H1 (cell line): ENCODE measurements around the gene RFTN2. TPM values are rescaled to one million over a fixed set of nuclear protein-coding genes. Genes with fewer than 3 reads are reported as not detected.

ENCODE experiments used
- CTCF ChIA-PET: fragments of 300-600 bp; sonication (Branson Sonifier 250); formaldehyde crosslinking; loops from one replicate; lab custom pipeline; 2021; ENCODE audit not compliant: partially characterized antibody; lab: Charles Lee
- POLR2A ChIA-PET: fragments of 300-600 bp; sonication (Branson Sonifier 250); formaldehyde crosslinking; loops from one replicate; lab custom pipeline; 2021; ENCODE audit warnings: inconsistent platforms; ENCODE audit not compliant: partially characterized antibody; lab: Charles Lee
- DNase-seq, 2 experiments: peaks; one replicate each; pipeline versions ENCODE4 v3.0.0 to v3.0.0-alpha.2; 2010 to 2022; ENCODE audit warnings: low spot score in 2 of 2, low read depth in 1 of 2, mixed read lengths in 1 of 2
- FAIRE-seq: peaks from 2 replicates; lab custom pipeline; 2011; peaks lifted over from hg19 to GRCh38; lab: Jason Lieb, UNC
- H2AFZ ChIP-seq: 2 replicates; pipeline ENCODE4 v1.8.1; 2012; ENCODE audit warnings: low read length, inconsistent platforms
- H2AK5ac ChIP-seq: 2 replicates; pipeline ENCODE4 v1.6.1; 2013; ENCODE audit warnings: low read depth, low read length
- H2BK120ac ChIP-seq: replicated peaks from 2 replicates; pipeline ENCODE3; 2013; ENCODE audit warnings: low read depth, low read length, inconsistent platforms
- H2BK12ac ChIP-seq: 2 replicates; pipeline ENCODE4 v1.6.1; 2013; ENCODE audit warnings: low read depth, low read length
- H2BK15ac ChIP-seq: 2 replicates; pipeline ENCODE4 v1.6.1; 2013; ENCODE audit warnings: low read length
- H2BK20ac ChIP-seq: 2 replicates; pipeline ENCODE4 v1.6.1; 2013; ENCODE audit warnings: low read length
- H2BK5ac ChIP-seq: 2 replicates; pipeline ENCODE4 v1.6.1; 2013; ENCODE audit warnings: low read depth, low read length
- H3K14ac ChIP-seq: 2 replicates; pipeline ENCODE4 v1.6.1; 2013; ENCODE audit warnings: inconsistent platforms; ENCODE audit not compliant: insufficient read length
- H3K18ac ChIP-seq: 2 replicates; pipeline ENCODE4 v1.6.1; 2013; ENCODE audit warnings: low read length; ENCODE audit errors: extremely low read depth
- H3K23ac ChIP-seq: 2 replicates; pipeline ENCODE4 v1.6.1; 2013; ENCODE audit warnings: inconsistent platforms; ENCODE audit not compliant: insufficient read length
- H3K23me2 ChIP-seq: 2 replicates; pipeline ENCODE4 v1.6.1; 2013; ENCODE audit warnings: low read depth, low read length
- H3K27ac ChIP-seq: 2 replicates; pipeline ENCODE4 v1.6.1; 2011; ENCODE audit warnings: low read depth, low read length, inconsistent platforms
- H3K27me3 ChIP-seq, 4 experiments: replicated peaks in 1 of 4; 1 replicate in 1 of 4; 2 replicates in 3 of 4; pipeline versions ENCODE4 v1.6.1 to v1.8.1; 2011 to 2013; ENCODE audit warnings: low read length in 3 of 4, mild to moderate bottlenecking in 3 of 4, inconsistent platforms in 2 of 4, mixed read lengths in 2 of 4, moderate library complexity in 1 of 4; ENCODE audit not compliant: control insufficient read depth in 3 of 4, insufficient read depth in 3 of 4; ENCODE audit errors: extremely low read depth in 1 of 4
- H3K36me3 ChIP-seq, 4 experiments: 2 replicates each; pipeline versions ENCODE4 v1.6.1 to v1.8.1; 2011 to 2013; ENCODE audit warnings: mild to moderate bottlenecking in 4 of 4, low read length in 3 of 4, moderate library complexity in 2 of 4, control low read depth in 1 of 4, inconsistent platforms in 1 of 4; ENCODE audit not compliant: insufficient read depth in 4 of 4, control insufficient read depth in 2 of 4
- H3K4ac ChIP-seq: replicated peaks from 2 replicates; pipeline ENCODE3; 2013; ENCODE audit warnings: low read length, low read depth, mixed read lengths, inconsistent platforms; ENCODE audit not compliant: insufficient read length
- H3K4me1 ChIP-seq, 4 experiments: replicated peaks in 1 of 4; 1 replicate in 1 of 4; 2 replicates in 3 of 4; pipeline versions ENCODE4 v1.6.1 to v1.8.1; 2011 to 2013; ENCODE audit warnings: low read length in 3 of 4, inconsistent platforms in 2 of 4, mixed read lengths in 1 of 4; ENCODE audit not compliant: insufficient read depth in 4 of 4, control insufficient read depth in 3 of 4
- H3K4me2 ChIP-seq, 2 experiments: 2 replicates each; pipeline versions ENCODE4 v1.6.1 to v1.8.1; 2011 to 2013; ENCODE audit warnings: low read depth in 2 of 2, low read length in 2 of 2, control low read depth in 1 of 2, inconsistent platforms in 1 of 2, mild to moderate bottlenecking in 1 of 2; ENCODE audit not compliant: insufficient read depth in 1 of 2
- H3K4me3 ChIP-seq, 4 experiments: fragments of 200-600, 300-600 bp in 1 of 4; sonication (generic), shearing (Covaris generic), sonication (Bioruptor Twin) in 1 of 4; 2 replicates each; pipeline versions ENCODE4 v1.5.1 to v1.8.1; 2011 to 2016; ENCODE audit warnings: low read length in 4 of 4, low read depth in 3 of 4, control low read depth in 2 of 4, inconsistent platforms in 2 of 4, mild to moderate bottlenecking in 2 of 4, mixed read lengths in 1 of 4, moderate library complexity in 1 of 4; ENCODE audit not compliant: insufficient read depth in 2 of 4; ENCODE audit errors: extremely low read depth in 1 of 4
- H3K56ac ChIP-seq: replicated peaks from 2 replicates; pipeline ENCODE3; 2013; ENCODE audit warnings: low read depth, mild to moderate bottlenecking, mixed read lengths, low read length, inconsistent platforms; ENCODE audit not compliant: insufficient read length
- H3K79me1 ChIP-seq: 2 replicates; pipeline ENCODE4 v1.6.1; 2013; ENCODE audit warnings: low read depth, low read length, control low read depth
- H3K79me2 ChIP-seq, 2 experiments: 2 replicates each; pipeline versions ENCODE4 v1.6.1 to v1.8.1; 2012 to 2013; ENCODE audit warnings: low read length in 2 of 2, mild to moderate bottlenecking in 2 of 2, inconsistent platforms in 1 of 2; ENCODE audit not compliant: insufficient read depth in 2 of 2, control insufficient read depth in 1 of 2
- H3K9ac ChIP-seq, 4 experiments: replicated peaks in 1 of 4; 1 replicate in 1 of 4; 2 replicates in 3 of 4; pipeline versions ENCODE4 v1.6.1 to v1.8.1; 2011 to 2013; ENCODE audit warnings: low read depth in 3 of 4, low read length in 3 of 4, control low read depth in 2 of 4, mild to moderate bottlenecking in 2 of 4, moderate library complexity in 2 of 4, inconsistent platforms in 1 of 4; ENCODE audit errors: extremely low read depth in 1 of 4
- H3K9me3 ChIP-seq, 2 experiments: 2 replicates each; pipeline versions ENCODE4 v1.6.1 to v1.8.1; 2012 to 2013; ENCODE audit warnings: mild to moderate bottlenecking in 2 of 2, moderate library complexity in 2 of 2, control low read depth in 1 of 2, inconsistent platforms in 1 of 2, low read depth in 1 of 2, low read length in 1 of 2, mixed read lengths in 1 of 2; ENCODE audit not compliant: insufficient read depth in 2 of 2
- H4K20me1 ChIP-seq, 2 experiments: replicated peaks in 1 of 2; 2 replicates each; pipeline versions ENCODE3 to v1.8.1; 2011 to 2013; ENCODE audit warnings: inconsistent platforms in 2 of 2, low read length in 2 of 2, mild to moderate bottlenecking in 1 of 2; ENCODE audit not compliant: insufficient read depth in 2 of 2, control insufficient read depth in 1 of 2
- H4K5ac ChIP-seq: 2 replicates; pipeline ENCODE4 v1.6.1; 2013; ENCODE audit warnings: low read length, low read depth, mixed read lengths, inconsistent platforms; ENCODE audit not compliant: insufficient read length
- H4K8ac ChIP-seq: 2 replicates; pipeline ENCODE4 v1.8.0; 2013; ENCODE audit warnings: mild to moderate bottlenecking, moderate library complexity, low read length, inconsistent platforms; ENCODE audit not compliant: insufficient read depth; ENCODE audit errors: extremely low read depth
- H4K91ac ChIP-seq: replicated peaks from 2 replicates; pipeline ENCODE3; 2013; ENCODE audit warnings: low read length, mixed read lengths, inconsistent platforms; ENCODE audit not compliant: insufficient read length
- CBX5 ChIP-seq: fragments of 300-800, 300-1000 bp; sonication (generic); IDR thresholded peaks from 2 replicates; pipeline ENCODE4 v1.7.1; 2016; ENCODE audit warnings: antibody characterized with exemption, low read length, low read depth
- E2F6 ChIP-seq: IDR thresholded peaks from 2 replicates; pipeline ENCODE4 v1.6.1; 2012; ENCODE audit warnings: inconsistent platforms
- KDM1A ChIP-seq: fragments of 200-600, 300-600 bp; sonication (generic); IDR thresholded peaks from 2 replicates; pipeline ENCODE4 v1.7.1; 2016; ENCODE audit warnings: mild to moderate bottlenecking, low read length, borderline replicate concordance
- NANOG ChIP-seq: IDR thresholded peaks from 2 replicates; pipeline ENCODE4 v1.6.1; 2011; ENCODE audit warnings: low read length, low read depth, mild to moderate bottlenecking, inconsistent platforms; ENCODE audit not compliant: insufficient read depth, poor library complexity, severe bottlenecking
- PHF8 ChIP-seq: fragments of 200-600 bp; sonication (generic); conservative IDR thresholded peaks from 2 replicates; pipeline ENCODE4 v1.7.1; 2012; ENCODE audit warnings: low read depth, mild to moderate bottlenecking, inconsistent platforms, low read length, moderate library complexity
- RAD21 ChIP-seq, 2 experiments: IDR thresholded peaks in 1 of 2; conservative IDR thresholded peaks in 1 of 2; 2 replicates each; pipeline ENCODE4 v1.6.1; 2011; ENCODE audit warnings: low read depth in 2 of 2, low read length in 2 of 2, improper control_type of control experiment in 1 of 2, inconsistent platforms in 1 of 2, mild to moderate bottlenecking in 1 of 2, moderate library complexity in 1 of 2
- SIX5 ChIP-seq: IDR thresholded peaks from 2 replicates; pipeline ENCODE4 v1.6.1; 2011; ENCODE audit warnings: mild to moderate bottlenecking, low read depth, low read length
- SP4 ChIP-seq: IDR thresholded peaks from 2 replicates; pipeline ENCODE4 v1.6.1; 2012; ENCODE audit warnings: low read length, inconsistent platforms
- TAF7 ChIP-seq: optimal IDR thresholded peaks from 2 replicates; pipeline ENCODE3; 2011; ENCODE audit warnings: low read depth, mild to moderate bottlenecking, inconsistent platforms, low read length, moderate library complexity, borderline replicate concordance
- TCF12 ChIP-seq: IDR thresholded peaks from 2 replicates; pipeline ENCODE4 v1.6.1; 2011; ENCODE audit warnings: low read depth, mild to moderate bottlenecking, low read length
- WGBS, 2 experiments: shearing (Covaris generic) in 1 of 2; methylation state at CpG; one replicate each; pipeline versions ENCODE4 v1.1.6 to v1.1.7; 2013 to 2015; ENCODE audit warnings: low lambda C conversion rate in 2 of 2, mixed read lengths in 2 of 2, inconsistent platforms in 1 of 2, low coverage in 1 of 2, missing lambda C conversion rate in 1 of 2; ENCODE audit not compliant: insufficient replicate concordance in 2 of 2, insufficient coverage in 1 of 2, insufficient read length in 1 of 2; ENCODE audit errors: extremely low coverage in 1 of 2, missing lambda C conversion rate in 1 of 2; 5-methylcytosine and 5-hydroxymethylcytosine counted together
- polyA plus RNA-seq, 7 experiments: library from polyadenylated mRNA; depleted of rRNA in 3 of 7; stranded (reverse) in 5 of 7; unstranded in 2 of 7; fragments of >200 nt in 5 of 7; fragments of 200-250 nt in 2 of 7; gene quantifications; 1 replicate in 5 of 7; 2 replicates in 1 of 7; 4 replicates in 1 of 7; pipeline versions ENCODE4 v1.2.1 to v1.2.3, GENCODE V29; 2011 to 2013; ENCODE audit warnings: missing spikeins in 2 of 7, mixed read lengths in 2 of 7
- total RNA-seq: library from RNA; stranded (reverse); fragmentation: NEBNext Ultra II Directional; extraction: Animal tissue kit (Norgen Biotek cat#: 25700); gene quantifications from 2 replicates; pipeline ENCODE4 v1.2.1, GENCODE V29; 2021
- TF ChIP-seq, protein P1 (sequence below): IDR thresholded peaks from 2 replicates; pipeline ENCODE4 v1.6.1; 2011; ENCODE audit warnings: low read length, improper control_type of control experiment

Gene RFTN2
- total and polyA plus RNA-seq, 2 of the 8 experiments (the other 6 are each of a cell fraction or from before 2014, with no cell fraction given), result 2.3 to 2.4 TPM

DNA sequence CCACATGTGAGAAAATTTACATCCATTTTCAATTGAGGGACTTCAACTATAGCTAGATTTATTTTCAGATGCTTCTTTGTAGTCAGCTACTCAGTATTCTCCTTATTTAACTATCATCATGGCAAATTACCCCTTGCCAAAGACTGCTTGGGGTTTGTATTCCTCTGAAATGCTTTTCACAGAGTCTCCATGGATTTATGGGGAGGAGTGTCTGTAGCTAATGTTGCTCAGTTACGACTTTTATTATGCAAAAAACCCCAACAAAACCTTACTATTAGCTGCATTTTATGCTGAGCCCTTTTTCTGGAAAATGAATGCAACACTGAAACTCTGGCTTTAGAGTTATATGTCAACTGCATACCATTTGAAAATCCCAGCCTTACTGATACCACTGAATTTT is 78.6 kb downstream of the RFTN2 start:
- Histone ChIP-seq H3K36me3 (peaks cover 0 to 1% (median 0%) of the 10 kb centered on the region in 4 experiments; a peak in 1 of 8 replicates), H3K9ac (no peak overlapping the region), H3K79me1 (no peaks in the 10 kb centered on the region), H3K27me3 (no peaks in the 10 kb centered on the region), H4K20me1 (no peaks in the 10 kb centered on the region), H3K23me2 (0 out of 2 replicates have a peak, but pooled peaks cover 2% of the 10 kb centered on the region), H3K4ac (no peak overlapping the region), H3K4me2 (peak overlapping the region in 1 of 2 experiments; percentile 47; a peak in 2 of 4 replicates), H3K23ac (no peak overlapping the region), H3K4me1 (peaks cover 0 to 7% (median 5%) of the 10 kb centered on the region in 4 experiments; a peak in 5 of 7 replicates), H3K18ac (no peak overlapping the region), H2AK5ac (no peak overlapping the region), H3K79me2 (no peaks in the 10 kb centered on the region), H3K9me3 (peaks cover 0 to 1% of the 10 kb centered on the region in 2 experiments; a peak in 1 of 4 replicates), H3K56ac (no peak overlapping the region), H2BK5ac (no peak overlapping the region; the same call in 1 of the 2 replicates), H3K14ac (no peak overlapping the region), H2BK120ac (no peak overlapping the region), H4K8ac (no peak overlapping the region), H3K4me3 (no peak overlapping the region), H4K5ac (peak overlapping the region; percentile 47), H2AFZ (no peak overlapping the region), H2BK15ac (no peak overlapping the region), H2BK20ac (no peak overlapping the region), H4K91ac (no peak overlapping the region), H3K27ac (no peak overlapping the region), H2BK12ac (no peak overlapping the region)
- CTCF ChIA-PET, result interaction anchor here (0.8 to 1.4 kb wide), 4 partner anchors 8 to 98 kb away, joined by 3 to 4 read pairs (median 3); no protein-coding TSS in a partner anchor
- no peak for TF ChIP-seq TAF7
- no peak for TF ChIP-seq KDM1A
- TF ChIP-seq PHF8, result no peak
- no peak for TF ChIP-seq SP4
- TF ChIP-seq E2F6, result no peak
- no peak for TF ChIP-seq RAD21 (IDR thresholded peaks at IDR 0.05 in 1 of 2, conservative IDR thresholded peaks at IDR 0.05 in 1 of 2; ENCODE audit: low read depth in 2 of 2, low read length in 2 of 2)
- TF ChIP-seq CBX5, result no peak
- no peak for TF ChIP-seq SIX5
- TF ChIP-seq TCF12, result no peak
- no peak for TF ChIP-seq NANOG
- TF ChIP-seq, protein P1, sequence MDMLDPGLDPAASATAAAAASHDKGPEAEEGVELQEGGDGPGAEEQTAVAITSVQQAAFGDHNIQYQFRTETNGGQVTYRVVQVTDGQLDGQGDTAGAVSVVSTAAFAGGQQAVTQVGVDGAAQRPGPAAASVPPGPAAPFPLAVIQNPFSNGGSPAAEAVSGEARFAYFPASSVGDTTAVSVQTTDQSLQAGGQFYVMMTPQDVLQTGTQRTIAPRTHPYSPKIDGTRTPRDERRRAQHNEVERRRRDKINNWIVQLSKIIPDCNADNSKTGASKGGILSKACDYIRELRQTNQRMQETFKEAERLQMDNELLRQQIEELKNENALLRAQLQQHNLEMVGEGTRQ, result no peak
- WGBS, 2 experiments, result 39% methylated on average over 1 of the region's 1 CpG; no CpG with 5 or more reads in 1 of the 2 experiments
- DNase-seq (no peak), FAIRE-seq (no peak)
- POLR2A ChIA-PET, result interaction anchor here (1.2 to 2.6 kb wide), 4 partner anchors 9 to 96 kb away, joined by 4 to 12 read pairs (median 8); partner anchors contain the start of genes HSPD1, HSPE1 and MOB4
